K562 (cell line): ENCODE results near the gene MMP24OS. TPM values are rescaled to one million over a fixed set of nuclear protein-coding genes. Genes with fewer than 3 reads are reported as not detected.

ENCODE experiments used
- CAMTA2 ChIP-seq: fragments of 250-450 bp; sonication (Bioruptor Pico); conservative IDR thresholded peaks from 2 replicates; pipeline ENCODE4 v1.5.1; 2022
- CCAR2 ChIP-seq: fragments of 200-400 bp; formaldehyde crosslinking; IDR thresholded peaks from 2 replicates; pipeline ENCODE4 v1.6.1; 2017; ENCODE audit warnings: mild to moderate bottlenecking, low read depth, low read length
- FOXJ3 ChIP-seq: sonication (generic); formaldehyde crosslinking; IDR thresholded peaks from 2 replicates; pipeline ENCODE4 v1.4.0; 2020; ENCODE audit warnings: mild to moderate bottlenecking, missing genetic modification reagents
- FOXM1 ChIP-seq, 2 experiments: fragments of 450-650 bp in 1 of 2; sonication (generic) in 1 of 2; formaldehyde crosslinking in 1 of 2; IDR thresholded peaks; 2 replicates each; pipeline versions ENCODE4 v1.6.1 to v1.9.0; 2017 to 2022; ENCODE audit warnings: low read depth in 2 of 2, mild to moderate bottlenecking in 2 of 2, missing genetic modification reagents in 1 of 2, moderate library complexity in 1 of 2
- FOXO4 ChIP-seq: fragments of 450-650 bp; formaldehyde crosslinking; IDR thresholded peaks from 2 replicates; pipeline ENCODE4 v1.4.0; 2020; ENCODE audit warnings: mild to moderate bottlenecking, moderate library complexity
- GABPB1 ChIP-seq: sonication (generic); formaldehyde crosslinking; IDR thresholded peaks from 2 replicates; pipeline ENCODE4 v1.8.0; 2022; ENCODE audit warnings: mild to moderate bottlenecking, missing genetic modification reagents
- HEY1 ChIP-seq: fragments of 250-450 bp; sonication (Bioruptor Pico); IDR thresholded peaks from 2 replicates; pipeline ENCODE4 v1.5.0; 2020; ENCODE audit warnings: mild to moderate bottlenecking, moderate library complexity, borderline replicate concordance
- HMG20B ChIP-seq: fragments of 250-450 bp; sonication (Bioruptor Pico); IDR thresholded peaks from 2 replicates; pipeline ENCODE4 v1.5.0; 2021; ENCODE audit warnings: mild to moderate bottlenecking
- KDM5B ChIP-seq: fragments of 200-600 bp; sonication (generic); IDR thresholded peaks from 2 replicates; pipeline ENCODE4 v1.6.1; 2012; ENCODE audit warnings: low read depth, mild to moderate bottlenecking, moderate library complexity, low read length, control low read depth, inconsistent platforms; ENCODE audit not compliant: insufficient replicate concordance
- MAFG ChIP-seq: fragments of 450-650 bp; conservative IDR thresholded peaks from 2 replicates; pipeline ENCODE4 v1.6.1; 2016; ENCODE audit warnings: missing genetic modification characterization, missing compliant biosample characterization
- MBD1 ChIP-seq: fragments of 250-450 bp; sonication (Bioruptor Pico); IDR thresholded peaks from 2 replicates; pipeline ENCODE4 v1.8.0; 2022; ENCODE audit warnings: inconsistent platforms
- NR2C2 ChIP-seq, 2 experiments: fragments of 200-800 bp in 1 of 2; sonication (Bioruptor generic) in 1 of 2; sonication (generic) in 1 of 2; formaldehyde crosslinking in 1 of 2; IDR thresholded peaks; 2 replicates each; pipeline versions ENCODE4 v1.6.1 to v1.8.0; 2016 to 2022; ENCODE audit warnings: mild to moderate bottlenecking in 1 of 2, missing compliant biosample characterization in 1 of 2, missing genetic modification characterization in 1 of 2, missing genetic modification reagents in 1 of 2
- NUFIP1 ChIP-seq: fragments of 450-650 bp; IDR thresholded peaks from 2 replicates; pipeline ENCODE4 v1.6.1; 2018; ENCODE audit not compliant: partially characterized antibody
- PCBP1 ChIP-seq: fragments of 200-400 bp; formaldehyde crosslinking; IDR thresholded peaks from 2 replicates; pipeline ENCODE4 v1.6.1; 2018; ENCODE audit warnings: mild to moderate bottlenecking, low read depth, low read length; ENCODE audit not compliant: poor library complexity, severe bottlenecking
- SAFB ChIP-seq: fragments of 200-400 bp; formaldehyde crosslinking; IDR thresholded peaks from 2 replicates; pipeline ENCODE4 v1.6.1; 2017; ENCODE audit warnings: low read depth, low read length, borderline replicate concordance
- SAP30 ChIP-seq: fragments of 200-600 bp; sonication (generic); IDR thresholded peaks from 2 replicates; pipeline ENCODE4 v1.6.1; 2012; ENCODE audit warnings: borderline replicate concordance, low read depth, mild to moderate bottlenecking, moderate library complexity, low read length, control low read depth, inconsistent platforms; ENCODE audit not compliant: insufficient read depth, poor library complexity, severe bottlenecking
- SNAPC5 ChIP-seq: fragments of 250-450 bp; sonication (Bioruptor Pico); IDR thresholded peaks from 2 replicates; pipeline ENCODE4 v1.8.0; 2021; ENCODE audit warnings: moderate library complexity, mild to moderate bottlenecking, inconsistent platforms
- SRSF7 ChIP-seq: fragments of 200-400 bp; formaldehyde crosslinking; optimal IDR thresholded peaks from 2 replicates; pipeline ENCODE3; 2017; ENCODE audit warnings: mild to moderate bottlenecking, low read depth, low read length
- ZNF280B ChIP-seq: fragments of 250-450 bp; sonication (Bioruptor Pico); IDR thresholded peaks from 2 replicates; pipeline ENCODE4 v1.5.1; 2021; ENCODE audit warnings: mild to moderate bottlenecking
- ZNF512 ChIP-seq: IDR thresholded peaks from 2 replicates; pipeline ENCODE4 v1.6.1; 2016; ENCODE audit warnings: missing genetic modification characterization, missing compliant biosample characterization
- polyA plus RNA-seq, 8 experiments: library from polyadenylated mRNA; depleted of rRNA in 4 of 8; stranded (reverse) in 5 of 8; unstranded in 3 of 8; fragments of >200 nt; fragmentation: Nextera tagmentation in 2 of 8; fragmentation: Illumina TruSeq in 1 of 8; extraction: Ambion mirVana in 2 of 8; extraction: Trizol in 1 of 8; gene quantifications; 2 replicates each; pipeline versions ENCODE4 v1.2.1 to v1.2.3, GENCODE V29; 2011 to 2014; ENCODE audit warnings: inconsistent platforms in 1 of 8, missing spikeins in 1 of 8
- total RNA-seq, 7 experiments: library from RNA; depleted of rRNA in 6 of 7; stranded (reverse); fragments of >200 nt in 6 of 7; fragmentation: Illumina TruSeq in 2 of 7; extraction: Trizol in 2 of 7; gene quantifications; 2 replicates each; pipeline versions ENCODE4 v1.2.1 to v1.2.3, GENCODE V29; 2011 to 2021; ENCODE audit warnings: low replicate concordance in 1 of 7

Gene MMP24OS
- total and polyA plus RNA-seq, 9 of the 15 experiments (the other 6 are each of a cell fraction or from before 2014, with no cell fraction given), result 0.92 to 41.5 (median 11.4) TPM

GRCh38 chr20:35226884-35227681, 50.8 kb downstream of the MMP24OS start (continued):
- TF ChIP-seq GABPB1 (0 out of 2 replicates have a peak, but pooled peaks have one; percentile 40), ZNF280B (no peak), FOXJ3 (CRISPR knock-in tag) (no peak), KDM5B (no peak), CAMTA2 (no peak), FOXM1 (IDR thresholded peaks at IDR 0.05; ENCODE audit: low read depth) (no peak), FOXM1 (CRISPR knock-in tag; IDR thresholded peaks at IDR 0.05; ENCODE audit: low read depth) (peak; percentile 35; the same call in 1 of the 2 replicates), PCBP1 (no peak), SNAPC5 (CRISPR knock-in tag) (no peak), MAFG (tag) (no peak), MBD1 (no peak), ZNF512 (tag) (no peak), SRSF7 (no peak), NR2C2 (CRISPR knock-in tag; IDR thresholded peaks at IDR 0.05) (no peak), NR2C2 (tag; IDR thresholded peaks at IDR 0.05) (no peak), HMG20B (no peak), SAFB (no peak), SAP30 (peak; percentile 71), FOXO4 (no peak), HEY1 (CRISPR knock-in tag) (no peak), NUFIP1 (no peak), CCAR2 (no peak)
